Retinal pigment epithelial cell (primary cell): ENCODE measurements around the gene ENG.

ENCODE experiments used
- DNase-seq: peaks from one replicate; pipeline ENCODE4 v3.0.0-alpha.2; 2010; ENCODE audit warnings: low read depth
- H3K4me3 ChIP-seq: 2 replicates; pipeline ENCODE4 v1.5.1; 2011; ENCODE audit warnings: mild to moderate bottlenecking, low read length, control low read depth, moderate library complexity
- CTCF ChIP-seq: conservative IDR thresholded peaks from 2 replicates; pipeline ENCODE4 v1.5.1; 2011; ENCODE audit warnings: low read depth, low read length, control low read depth, inconsistent platforms

ENG gene

DNA sequence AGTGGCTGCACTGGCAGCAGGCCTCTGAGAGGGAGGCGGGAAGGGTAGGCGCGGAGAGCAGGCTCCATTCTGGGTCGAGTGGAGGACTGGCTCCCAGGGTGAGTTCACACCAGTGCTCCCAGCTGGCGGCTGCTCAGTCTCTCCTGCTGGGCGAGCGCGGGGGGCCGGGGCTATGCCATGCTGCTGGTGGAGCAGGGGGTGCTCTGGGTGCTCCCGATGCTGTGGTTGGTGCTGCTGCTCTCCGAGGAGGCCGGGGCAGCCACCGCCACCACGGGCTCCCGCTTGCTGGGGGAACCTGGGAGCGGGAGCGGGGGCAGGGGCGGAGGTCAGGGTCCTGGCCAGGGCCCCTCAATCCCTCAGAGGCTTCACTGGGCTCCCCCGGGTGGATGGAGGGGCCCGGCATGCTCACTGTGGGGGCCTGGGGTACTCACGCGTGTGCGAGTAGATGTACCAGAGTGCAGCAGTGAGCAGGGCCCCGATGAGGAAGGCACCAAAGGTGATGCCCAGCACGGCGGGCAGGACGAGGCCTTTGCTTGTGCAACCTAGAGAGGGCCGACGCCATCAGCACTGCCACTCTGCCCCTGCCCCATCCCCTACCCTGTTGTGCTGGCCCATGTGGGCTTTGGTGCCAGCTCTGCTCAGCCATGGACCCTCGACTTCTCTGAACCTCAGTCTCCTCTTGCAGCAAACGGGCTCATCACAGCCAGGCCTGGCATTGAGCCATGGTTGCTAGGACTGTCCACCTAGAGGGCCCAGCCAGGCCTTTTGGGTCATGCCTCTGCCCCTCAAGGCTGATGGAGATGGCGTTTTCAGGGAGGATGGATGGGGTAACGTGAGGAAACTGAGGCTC lies 38.7 kb downstream of the ENG start:
- TF ChIP-seq CTCF: no peak
- DNase-seq: no peak
- no peak overlapping the region for H3K4me3 ChIP-seq

DNA sequence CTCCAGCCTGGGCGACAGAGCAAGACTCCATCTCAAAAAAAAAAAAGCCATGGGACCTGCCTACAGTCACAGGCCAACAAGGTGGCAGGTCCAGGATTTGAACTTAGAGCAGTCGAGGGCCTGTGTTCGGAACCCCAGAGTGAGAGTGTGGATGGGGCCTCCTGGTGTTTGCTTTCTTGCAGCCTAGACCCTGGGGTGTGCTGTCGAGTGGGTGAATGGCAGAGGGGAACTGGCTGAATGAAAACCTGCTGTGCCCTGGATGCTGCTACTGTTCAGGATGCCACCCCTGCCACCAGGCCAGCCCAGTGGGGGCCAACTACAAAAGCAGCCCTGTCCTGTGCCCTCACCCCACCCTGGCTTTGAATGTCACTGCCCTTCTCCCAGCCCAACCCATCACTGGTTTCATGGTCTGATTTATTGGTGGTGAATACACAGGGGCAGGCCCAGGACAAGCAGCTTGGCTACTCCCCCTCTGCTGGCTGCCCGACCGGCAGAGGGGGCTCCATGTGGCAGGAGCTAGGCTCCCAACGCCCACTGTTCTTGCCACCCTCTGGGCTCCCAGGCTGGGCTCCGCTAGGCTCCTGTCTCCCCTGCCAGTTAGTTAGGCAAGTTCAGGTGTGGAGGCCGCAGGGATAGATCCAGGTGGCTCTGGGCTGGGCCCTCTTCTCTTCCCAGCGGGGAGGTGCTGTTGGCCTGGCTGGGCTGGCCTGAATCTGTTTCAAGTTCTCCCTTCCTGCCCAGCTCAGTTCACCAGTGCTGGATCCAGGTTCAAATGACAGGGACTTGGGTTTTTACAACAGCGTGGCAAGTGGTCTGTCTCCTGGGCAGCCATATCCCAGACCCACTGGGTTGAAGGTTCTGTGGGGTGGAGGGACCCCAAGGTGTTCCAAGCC lies 39.6 kb downstream of the ENG start:
- no peak for DNase-seq
- no peak overlapping the region for H3K4me3 ChIP-seq
- TF ChIP-seq CTCF: no peak

DNA sequence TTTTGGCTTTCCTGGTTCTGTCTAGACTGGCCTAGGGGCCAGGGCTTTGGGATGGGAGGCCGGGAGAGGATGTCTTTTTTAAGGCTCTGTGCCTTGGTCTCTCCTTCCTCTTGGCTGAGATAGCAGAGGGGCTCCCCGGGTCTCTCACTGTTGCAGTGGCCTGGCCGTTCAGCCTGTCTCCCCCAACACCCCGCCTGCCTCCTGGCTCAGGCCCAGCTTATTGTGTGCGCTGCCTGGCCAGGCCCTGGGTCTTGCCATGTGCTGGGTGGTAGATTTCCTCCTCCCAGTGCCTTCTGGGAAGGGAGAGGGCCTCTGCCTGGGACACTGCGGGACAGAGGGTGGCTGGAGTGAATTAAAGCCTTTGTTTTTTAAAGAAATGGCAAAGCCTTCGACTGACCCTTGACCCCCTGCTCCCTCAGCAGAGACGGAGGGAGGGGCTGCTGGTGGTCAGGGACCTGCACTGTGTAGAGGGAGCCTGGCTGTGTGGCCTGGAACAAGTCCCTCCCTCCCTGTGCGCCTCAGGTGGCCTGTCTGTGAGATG lies 40.7 kb downstream of the ENG start:
- no peak for TF ChIP-seq CTCF
- no peak overlapping the region for H3K4me3 ChIP-seq
- no peak for DNase-seq

GRCh38 chr9:127812936-127813675 lies 41.4 kb downstream of the ENG start:
- TF ChIP-seq CTCF: no peak
- H3K4me3 ChIP-seq: no peak overlapping the region
- no peak for DNase-seq

DNA sequence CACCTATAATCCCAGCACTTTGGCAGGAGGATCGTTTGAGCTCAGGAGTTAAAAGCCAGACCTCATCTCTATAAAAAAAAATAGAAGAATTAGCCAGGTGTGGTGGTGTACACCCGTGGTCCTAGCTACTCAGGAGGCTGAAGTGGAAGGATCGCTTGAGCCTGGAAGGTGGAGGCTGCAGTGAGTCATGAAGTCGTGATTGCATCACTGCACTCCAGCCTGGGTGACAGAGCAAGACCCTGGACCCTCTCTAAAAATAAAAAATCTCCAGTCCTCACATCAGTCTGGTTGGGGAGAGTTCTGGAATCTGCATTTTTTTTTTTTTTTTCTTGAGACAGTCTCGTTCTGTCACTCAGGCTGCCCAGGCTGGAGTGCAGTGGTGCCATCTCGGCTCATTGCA lies 42.4 kb downstream of the ENG start:
- DNase-seq: no peak
- no peak for TF ChIP-seq CTCF
- no peak overlapping the region for H3K4me3 ChIP-seq

DNA sequence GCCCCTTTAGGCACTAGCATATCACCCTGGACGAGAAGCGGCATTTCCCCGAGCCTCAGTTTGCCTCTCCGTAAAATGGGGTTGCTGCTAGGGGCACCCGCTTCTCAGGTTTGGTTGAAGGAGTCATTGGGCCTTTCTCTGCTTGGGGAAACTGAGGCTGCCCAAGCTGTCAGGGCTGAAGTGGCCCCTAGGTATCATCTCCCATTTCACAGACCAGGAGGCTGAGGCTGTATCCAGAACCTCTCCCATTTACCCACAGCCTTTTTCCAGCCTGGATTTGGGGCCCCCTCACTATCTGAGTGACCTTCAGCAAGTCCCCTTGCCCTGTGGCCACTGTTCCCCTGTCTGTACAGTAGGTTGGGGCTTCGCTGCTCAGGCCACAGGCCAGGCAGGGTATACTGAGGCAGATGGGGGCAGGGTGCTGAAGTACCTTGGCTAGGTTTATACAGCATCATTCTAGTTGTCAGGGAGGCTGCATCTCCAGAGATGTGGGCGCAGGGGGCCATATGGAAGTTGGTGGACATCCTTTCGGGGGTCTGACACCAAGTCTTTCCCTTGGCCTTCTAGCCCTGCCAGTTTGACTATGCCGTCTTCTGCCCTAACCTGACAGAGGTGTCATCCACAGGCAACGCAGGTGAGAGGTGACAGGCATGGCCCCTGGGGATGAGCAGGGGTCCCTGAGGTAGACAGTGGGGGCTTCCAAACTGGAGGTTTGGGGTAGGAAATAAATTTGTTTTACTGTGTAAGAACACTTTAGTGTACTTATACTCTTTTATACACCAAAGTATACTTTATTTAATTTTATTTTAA lies 43.9 kb downstream of the ENG start:
- TF ChIP-seq CTCF: no peak
- no peak for DNase-seq
- H3K4me3 ChIP-seq: no peak overlapping the region
